Activated naive CD8-positive, alpha-beta T cell treated with anti-CD3 and anti-CD28 coated beads, Interleukin-2, amount 50 U/mL, for 16 hours (primary cell): ENCODE results near the gene OSBPL9.
"Not testable (repeated sequence)": the region's sequence is repeated elsewhere in the genome, so short reads cannot be mapped to it uniquely, and the experiment has no call there.

Experiments
- DNase-seq: peaks from one replicate; pipeline ENCODE4 v3.0.0-alpha.2; 2020; ENCODE audit warnings: low read depth, low spot score

Gene OSBPL9

GRCh38 chr1:51636764-51637522 is 20.1 kb downstream of the OSBPL9 start:
- no peak for DNase-seq

- DNase-seq = no peak
Observed at GRCh38 chr1:51638350-51638749, 21.5 kb downstream of the OSBPL9 start.

GRCh38 chr1:51639694-51640093 is 22.8 kb downstream of the OSBPL9 start:
- no peak for DNase-seq

- DNase-seq = no peak
Observed at GRCh38 chr1:51641096-51641495, 24.2 kb downstream of the OSBPL9 start.

GRCh38 chr1:51642739-51643142 is 25.8 kb downstream of the OSBPL9 start:
- DNase-seq = no peak

GRCh38 chr1:51643362-51643761 is 26.5 kb downstream of the OSBPL9 start:
- DNase-seq = no peak

- no peak for DNase-seq
Observed at GRCh38 chr1:51644020-51644419, 27.1 kb downstream of the OSBPL9 start.

GRCh38 chr1:51644533-51645197 is 27.8 kb downstream of the OSBPL9 start:
- no peak for DNase-seq

GRCh38 chr1:51646592-51646991 is 29.7 kb downstream of the OSBPL9 start:
- DNase-seq = not testable (repeated sequence)

GRCh38 chr1:51648180-51649109 is 31.6 kb downstream of the OSBPL9 start:
- no peak for DNase-seq

GRCh38 chr1:51649593-51650091 is 32.8 kb downstream of the OSBPL9 start:
- DNase-seq = no peak

GRCh38 chr1:51650198-51650597 is 33.3 kb downstream of the OSBPL9 start:
- DNase-seq = no peak

GRCh38 chr1:51651552-51651942 is 34.7 kb downstream of the OSBPL9 start:
- DNase-seq = no peak

- DNase-seq = no peak
Observed at GRCh38 chr1:51652599-51652998, 35.7 kb downstream of the OSBPL9 start.

GRCh38 chr1:51653127-51653526 is 36.2 kb downstream of the OSBPL9 start:
- DNase-seq = no peak

GRCh38 chr1:51654000-51654399 is 37.1 kb downstream of the OSBPL9 start:
- DNase-seq = no peak

- DNase-seq = no peak
Observed at GRCh38 chr1:51656374-51656773, 39.5 kb downstream of the OSBPL9 start.

- DNase-seq = no peak
Observed at GRCh38 chr1:51660580-51660979, 43.7 kb downstream of the OSBPL9 start.

GRCh38 chr1:51661081-51661518 is 44.2 kb downstream of the OSBPL9 start:
- DNase-seq = no peak

- no peak for DNase-seq
Observed at GRCh38 chr1:51663105-51663504, 46.2 kb downstream of the OSBPL9 start.

- no peak for DNase-seq
Observed at GRCh38 chr1:51663721-51664120, 46.8 kb downstream of the OSBPL9 start.
